HG03175 (cell line): ENCODE results near the gene PPP1R1C.
"Not testable (repeated sequence)": the region's sequence is repeated elsewhere in the genome, so short reads cannot be mapped to it uniquely, and the experiment has no call there.

Source experiments
- ATAC-seq: cut with Tn5 transposase; IDR thresholded peaks from one replicate; pipeline ENCODE4 v1.9.1; 2021; ENCODE audit warnings: mild to moderate bottlenecking, moderate library complexity; ENCODE audit not compliant: unreplicated experiment

Gene PPP1R1C

GRCh38 chr2:181985632-181986205 lies at the start of gene PPP1R1C:
TSS of gene PPP1R1C (plus strand) at chr2:181985853. CDS start at chr2:181986111, 258 bp downstream.
- no peak for ATAC-seq

GRCh38 chr2:181937473-181937872 lies 48.2 kb upstream of the PPP1R1C start:
- no peak for ATAC-seq

GRCh38 chr2:181943411-181944124 lies 42.1 kb upstream of the PPP1R1C start:
- no peak for ATAC-seq

GRCh38 chr2:181944164-181944913 lies 41.3 kb upstream of the PPP1R1C start:
- ATAC-seq, result no peak

- ATAC-seq, result no peak
Measured at GRCh38 chr2:181944914-181945291, 40.8 kb upstream of the PPP1R1C start.

GRCh38 chr2:181946444-181947127 lies 39.1 kb upstream of the PPP1R1C start:
- no peak for ATAC-seq

GRCh38 chr2:181947273-181947672 lies 38.4 kb upstream of the PPP1R1C start:
- no peak for ATAC-seq

GRCh38 chr2:181948227-181948626 lies 37.4 kb upstream of the PPP1R1C start:
- ATAC-seq, result no peak

GRCh38 chr2:181949047-181949446 lies 36.6 kb upstream of the PPP1R1C start:
- no peak for ATAC-seq

- no peak for ATAC-seq
Measured at GRCh38 chr2:181952404-181953226, 33.0 kb upstream of the PPP1R1C start.

- peak; percentile 78 for ATAC-seq
Measured at GRCh38 chr2:181953881-181954537, 31.6 kb upstream of the PPP1R1C start.

- ATAC-seq, result peak; percentile 13
Measured at GRCh38 chr2:181954538-181954883, 31.1 kb upstream of the PPP1R1C start.

GRCh38 chr2:181955010-181955409 lies 30.6 kb upstream of the PPP1R1C start:
- ATAC-seq, result no peak

GRCh38 chr2:181955866-181956265 lies 29.8 kb upstream of the PPP1R1C start:
- not testable (repeated sequence) for ATAC-seq

GRCh38 chr2:181957668-181958067 lies 28.0 kb upstream of the PPP1R1C start:
- ATAC-seq, result no peak

GRCh38 chr2:181958726-181959125 lies 26.9 kb upstream of the PPP1R1C start:
- no peak for ATAC-seq

GRCh38 chr2:181959508-181959907 lies 26.1 kb upstream of the PPP1R1C start:
- ATAC-seq, result no peak

- ATAC-seq, result not testable (repeated sequence)
Measured at GRCh38 chr2:181961167-181961566, 24.5 kb upstream of the PPP1R1C start.

- ATAC-seq, result no peak
Measured at GRCh38 chr2:181962142-181962541, 23.5 kb upstream of the PPP1R1C start.

GRCh38 chr2:181970160-181970794 lies 15.4 kb upstream of the PPP1R1C start:
- ATAC-seq, result no peak
